ENCODE results near the gene RPP38.

- no peak for TF ChIP-seq CTCF (conservative IDR thresholded peaks at IDR 0.05 in 1 of 2, IDR thresholded peaks at IDR 0.05 in 1 of 2; ENCODE audit: low read depth in 1 of 2, low read length in 2 of 2)
- no peak for TF ChIP-seq EZH2 (IDR thresholded peaks at IDR 0.05; ENCODE audit: low read length, missing control alignments)
These were observed 23.4 kb downstream of the RPP38 start for GRCh38 chr10:15120523-15120922.
